ENCODE measurements around the gene PURB. TPM values are rescaled to one million over a fixed set of nuclear protein-coding genes. Genes with fewer than 3 reads are reported as not detected.
"Not testable (repeated sequence)": the region's sequence is repeated elsewhere in the genome, so short reads cannot be mapped to it uniquely, and the experiment has no call there.

PURB gene
- total RNA-seq, 1 donor from 2014 or later = 33.6 TPM

DNA sequence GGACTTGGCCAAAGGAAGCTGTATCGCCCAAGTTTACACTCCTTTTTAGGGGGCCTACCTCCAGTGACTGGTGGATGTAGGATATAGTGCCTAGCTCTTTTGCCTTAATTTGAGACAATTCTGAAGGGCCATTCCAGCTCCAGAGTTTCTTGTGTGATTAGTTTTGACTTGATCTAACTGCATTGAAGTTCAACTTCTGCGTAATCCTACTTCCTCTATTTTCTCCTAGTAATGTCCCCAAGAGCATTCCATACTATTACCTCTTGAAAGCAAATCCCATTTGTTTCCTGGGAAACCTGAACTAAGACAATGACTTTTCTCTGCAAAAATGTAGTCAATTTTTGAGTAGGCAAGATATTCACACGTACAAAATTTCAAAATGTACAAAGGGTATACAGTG is 32.7 kb downstream of the PURB start:
- no peak for DNase-seq

DNA sequence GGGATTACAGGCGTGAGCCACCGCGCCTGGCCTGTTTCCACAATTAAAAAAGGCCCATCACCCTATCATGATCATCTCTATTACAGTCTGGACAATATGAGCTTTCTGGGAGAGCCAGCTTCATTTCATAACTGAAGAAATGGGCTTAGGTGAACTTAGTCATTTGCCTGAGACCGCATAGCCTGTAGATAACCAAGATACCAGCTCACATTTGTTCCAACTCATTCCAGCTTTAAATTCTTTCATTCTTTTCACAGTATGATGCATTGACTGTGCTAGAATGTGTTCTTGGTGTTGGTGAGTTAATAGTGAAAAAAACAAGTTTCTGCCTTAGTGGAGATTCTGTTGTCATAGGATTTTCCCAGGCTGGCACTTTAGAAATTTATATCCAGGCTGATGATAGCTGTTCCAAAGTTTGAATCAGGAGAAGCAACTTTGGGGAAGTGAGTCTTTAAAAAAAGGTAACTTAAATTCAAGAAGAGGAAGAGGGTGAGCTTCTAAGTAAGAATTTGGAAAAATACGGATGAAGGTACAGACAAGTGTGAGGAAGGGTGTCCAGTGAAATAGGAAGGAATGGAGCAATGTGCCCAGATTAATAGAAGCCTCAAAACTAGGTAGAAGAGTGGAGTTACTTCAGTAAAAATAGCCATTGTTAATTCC is 35.3 kb downstream of the PURB start:
- no peak for DNase-seq

DNA sequence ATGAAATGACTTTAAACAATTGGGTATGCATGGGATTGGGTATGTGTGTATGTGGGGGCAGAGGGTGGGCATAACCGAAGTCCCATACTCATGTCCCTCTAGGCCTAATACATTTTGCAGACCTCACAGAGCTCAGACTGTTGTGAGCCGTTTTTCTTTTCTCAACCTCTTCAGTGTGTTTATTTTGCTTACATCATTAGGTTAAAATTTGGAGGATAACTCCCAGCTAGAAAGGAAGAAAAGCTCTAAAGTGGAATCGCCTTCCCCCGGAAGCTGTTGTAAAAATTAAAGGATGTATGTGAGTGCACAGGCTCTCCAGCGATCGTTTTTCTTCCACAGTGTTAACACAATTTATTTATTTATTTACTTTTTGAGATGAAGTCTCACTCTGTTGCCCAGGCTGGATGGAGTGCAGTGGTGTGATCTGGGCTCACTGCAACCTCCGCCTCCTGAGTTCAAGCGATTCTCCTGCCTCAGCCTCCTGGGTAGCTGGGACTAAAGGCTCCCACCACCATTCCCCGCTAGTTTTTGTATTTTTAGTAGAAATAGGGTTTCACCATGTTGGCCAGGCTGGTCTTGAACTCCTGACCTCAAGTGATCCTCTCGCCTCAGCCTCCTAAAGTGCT is 36.0 kb downstream of the PURB start:
- DNase-seq = no peak

DNA sequence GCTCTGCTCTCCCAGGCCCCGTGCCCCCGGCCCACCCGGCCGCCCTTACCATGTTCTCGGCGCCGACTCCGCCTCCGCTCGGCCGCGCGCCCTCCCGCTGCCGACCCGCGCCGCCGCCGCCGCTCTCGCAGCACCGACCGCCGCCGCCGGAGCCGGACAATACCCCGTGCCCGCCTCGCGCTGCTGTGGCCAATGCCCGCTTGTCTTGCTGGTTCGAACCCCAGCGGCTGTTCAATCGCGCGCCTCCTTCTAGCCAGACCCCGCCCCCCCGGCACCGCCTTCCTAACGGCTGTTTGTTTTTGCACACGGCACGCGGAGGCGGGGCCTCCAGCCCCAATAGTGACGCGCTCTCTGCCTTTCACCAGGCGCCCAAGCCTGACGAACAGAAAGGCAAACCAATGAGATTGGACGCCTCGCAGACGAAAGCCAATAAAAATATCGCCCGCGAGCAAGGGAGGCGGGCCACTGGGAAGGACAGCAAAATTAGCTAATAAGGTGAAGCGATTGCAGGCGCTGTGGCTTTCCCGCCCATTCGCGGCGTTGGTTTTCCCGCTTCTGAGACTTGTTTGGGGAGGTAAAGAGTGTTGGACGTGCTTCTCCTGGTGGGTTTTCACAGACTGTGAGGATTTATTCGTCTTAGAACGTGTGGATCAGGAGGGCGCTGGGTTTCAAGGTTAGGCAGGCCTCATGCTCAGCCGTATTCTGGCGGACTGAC is 37.3 kb downstream of the PURB start, which contains the start of gene H2AZ2:
Gene H2AZ2 (minus strand): TSS at position 168 of the 715 bp plus-strand sequence. CDS start 116 bp downstream, at position 52.
- peak; percentile 100 for DNase-seq

DNA sequence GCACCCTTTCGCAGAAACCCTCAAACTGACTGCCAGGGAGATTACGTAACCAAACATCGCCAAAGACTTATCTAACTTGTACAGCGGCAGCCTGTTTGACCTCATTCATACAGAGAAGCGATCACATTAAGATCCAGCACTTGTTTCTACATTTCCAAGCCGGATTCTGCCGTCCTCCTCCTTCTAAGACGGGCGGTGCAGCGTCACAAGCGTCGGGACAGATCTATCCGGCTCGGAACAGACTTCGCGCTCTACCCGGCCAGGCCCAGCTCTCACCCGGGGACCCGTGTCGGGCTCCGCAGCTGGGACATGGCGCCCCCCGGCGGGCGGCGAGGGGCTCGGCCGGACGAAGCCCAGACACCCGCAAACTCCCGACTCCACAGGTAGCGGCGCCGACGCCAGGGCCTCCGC is 37.8 kb downstream of the PURB start:
- peak; percentile 91 for DNase-seq

DNA sequence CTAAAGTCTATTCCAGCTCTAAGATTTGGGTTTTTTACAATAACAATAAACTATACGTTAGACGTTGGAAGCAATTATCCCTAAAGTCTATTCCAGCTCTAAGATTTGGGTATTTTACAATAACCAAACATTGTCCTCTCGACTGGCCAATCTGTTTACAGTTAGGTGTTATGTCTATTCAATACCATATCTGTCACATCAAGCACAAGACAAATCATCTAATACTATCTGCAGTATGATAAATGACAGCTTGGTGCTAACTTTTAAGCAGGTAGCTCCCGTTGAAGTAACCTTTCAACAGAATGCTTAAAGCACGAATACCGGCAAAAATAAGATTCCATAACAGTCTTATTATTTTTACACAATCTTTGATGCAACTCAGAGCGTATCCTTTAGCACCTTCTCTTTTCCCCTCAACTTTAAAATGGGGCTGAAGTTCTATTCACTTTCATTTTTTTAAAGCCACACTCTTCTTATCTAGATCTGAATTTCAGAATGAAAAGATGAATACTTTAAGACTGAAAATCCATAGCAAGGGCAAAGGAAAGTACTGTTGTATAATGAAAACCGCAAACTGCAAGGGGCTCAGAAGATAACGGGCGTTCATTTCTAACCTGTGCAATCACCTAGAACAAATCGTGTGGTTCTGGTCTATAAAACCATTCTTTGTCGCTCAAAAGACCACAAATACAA is 38.4 kb downstream of the PURB start:
- no peak for DNase-seq

DNA sequence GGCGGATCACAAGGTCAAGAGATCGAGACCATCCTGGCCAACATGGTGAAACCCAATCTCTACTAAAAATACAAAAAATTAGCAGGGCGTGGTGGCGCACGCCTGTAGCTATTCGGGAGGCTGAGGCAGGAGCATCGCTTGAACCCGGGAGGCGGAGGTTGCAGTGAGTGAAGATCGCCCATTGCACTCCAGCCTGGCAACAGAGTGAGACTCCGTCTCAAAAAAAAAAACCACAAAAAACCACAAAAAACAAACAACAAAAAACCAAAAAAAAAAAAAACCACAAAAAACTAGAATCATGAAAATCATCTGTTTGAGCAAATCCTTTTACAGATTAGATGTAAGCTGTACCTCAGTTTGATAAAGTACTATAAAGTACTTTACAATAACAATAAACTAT is 38.9 kb downstream of the PURB start:
- not testable (repeated sequence) for DNase-seq

DNA sequence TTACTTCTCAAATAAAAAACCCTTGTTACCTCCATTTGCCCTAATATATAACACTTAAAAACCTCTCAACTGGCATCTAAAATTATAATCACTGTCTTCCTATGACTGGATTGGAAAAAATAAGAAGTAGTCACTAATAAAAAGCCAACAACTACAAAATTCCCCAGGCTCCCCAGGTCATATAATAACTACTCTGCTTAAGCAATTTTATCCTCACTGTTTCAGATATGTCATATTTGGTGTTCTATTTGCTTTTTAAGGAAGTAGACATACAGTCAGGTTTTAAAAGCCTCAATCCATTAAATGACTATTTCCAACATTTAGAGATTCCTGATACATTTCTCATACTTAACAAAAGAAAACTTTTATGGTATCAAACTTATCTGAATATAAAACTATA is 39.9 kb downstream of the PURB start:
- no peak for DNase-seq

DNA sequence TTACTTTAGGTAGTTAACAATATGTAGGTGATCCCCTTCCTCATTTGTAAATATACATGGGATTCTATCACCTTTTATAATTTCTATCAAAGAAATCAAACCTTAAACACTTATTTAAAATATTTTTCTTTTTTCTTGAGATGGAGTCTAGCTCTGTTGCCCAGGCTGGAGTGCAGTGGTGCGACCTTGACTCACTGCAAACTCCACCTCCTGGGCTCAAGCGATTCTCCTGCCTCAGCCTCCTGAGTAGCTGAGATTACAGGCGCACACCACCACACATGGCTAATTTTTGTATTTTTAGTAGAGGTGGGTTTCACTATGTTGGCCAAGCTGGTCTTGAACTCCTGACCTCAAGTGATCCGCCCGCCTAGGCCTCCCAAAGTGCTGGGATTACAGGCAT is 41.9 kb downstream of the PURB start:
- DNase-seq = not testable (repeated sequence)

DNA sequence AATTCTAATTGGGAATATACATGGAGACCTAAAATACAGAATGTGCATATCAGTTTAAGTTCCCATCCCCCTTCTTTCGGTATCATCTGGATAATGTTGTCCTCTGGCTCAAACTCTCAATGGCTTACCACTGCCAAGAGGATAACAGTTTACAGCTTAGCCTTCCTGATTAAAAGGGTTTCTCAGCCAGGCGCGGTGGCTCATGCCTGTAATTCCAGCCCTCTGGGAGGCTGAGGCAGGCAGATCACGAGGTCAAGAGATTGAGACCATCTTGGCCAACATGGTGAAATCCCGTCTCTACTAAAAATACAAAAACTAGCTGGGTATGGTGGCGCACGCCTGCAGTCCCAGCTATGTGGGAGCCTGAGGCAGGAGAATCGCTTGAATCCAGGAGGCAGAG is 42.7 kb downstream of the PURB start:
- DNase-seq = not testable (repeated sequence)

DNA sequence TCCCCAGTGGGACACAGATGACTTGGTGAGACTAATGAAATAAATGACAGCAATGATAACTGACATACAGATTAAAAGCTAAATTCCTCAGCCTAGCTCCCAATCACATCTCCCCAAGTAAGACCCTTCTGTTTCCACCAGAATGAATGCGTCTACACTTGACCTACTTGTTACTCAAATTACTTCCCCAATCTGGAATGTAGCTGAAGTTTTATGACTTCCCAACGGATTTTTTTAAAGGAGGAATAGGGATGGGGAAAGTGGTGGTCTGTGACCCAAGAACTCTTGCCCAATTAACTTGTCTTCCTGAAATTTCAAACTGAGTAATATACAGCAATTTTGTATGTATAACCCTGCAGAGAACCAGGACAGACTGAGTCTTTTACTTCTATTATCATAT is 46.6 kb downstream of the PURB start:
- no peak for DNase-seq

DNA sequence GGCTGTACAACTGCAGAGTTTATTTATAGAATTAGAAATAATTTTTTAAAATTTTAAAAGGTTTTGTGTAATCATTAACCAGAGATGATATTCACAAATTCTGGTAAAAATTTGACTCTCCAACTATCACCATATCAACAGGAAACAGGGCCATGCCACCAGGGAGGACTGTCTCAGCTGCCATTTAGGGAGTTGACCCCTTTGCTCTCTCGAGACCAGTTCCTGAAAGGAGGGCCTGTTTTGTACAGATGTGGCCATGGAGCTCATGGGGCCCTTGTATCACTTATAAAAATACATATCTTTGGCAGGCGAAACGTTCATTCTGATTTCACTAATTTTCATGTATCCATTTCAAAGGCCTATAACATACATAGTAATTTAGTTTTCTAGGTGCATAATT is 57.8 kb downstream of the PURB start:
- DNase-seq = no peak

Other genes starting within 250 kb of the PURB start
- 11.8 TPM for gene ZMIZ2, start 136.7 kb downstream of the PURB start, total RNA-seq
- gene PPIA, start 88.8 kb downstream of the PURB start, total RNA-seq = 1,071 TPM
- 143 TPM for gene H2AZ2, start 37.4 kb downstream of the PURB start, total RNA-seq
- gene MYO1G, start 93.5 kb upstream of the PURB start, total RNA-seq = 2.6 TPM
- 19.7 TPM for gene CCM2, start 114.7 kb upstream of the PURB start, total RNA-seq
- gene NACAD, start 203.4 kb upstream of the PURB start, total RNA-seq = 1.4 TPM
- gene TBRG4, start 226.2 kb upstream of the PURB start, total RNA-seq = 34.1 TPM

All from skin of body (tissue), 2 donors.